Left forelimb (tissue), 1 donor: ENCODE measurements around the gene MCU.
"Not testable (repeated sequence)": the region's sequence is repeated elsewhere in the genome, so short reads cannot be mapped to it uniquely, and the experiment has no call there.

Source experiments
- DNase-seq: peaks from one replicate; pipeline ENCODE4 v3.0.0-alpha.2; 2018; ENCODE audit warnings: low spot score

The MCU gene

DNA sequence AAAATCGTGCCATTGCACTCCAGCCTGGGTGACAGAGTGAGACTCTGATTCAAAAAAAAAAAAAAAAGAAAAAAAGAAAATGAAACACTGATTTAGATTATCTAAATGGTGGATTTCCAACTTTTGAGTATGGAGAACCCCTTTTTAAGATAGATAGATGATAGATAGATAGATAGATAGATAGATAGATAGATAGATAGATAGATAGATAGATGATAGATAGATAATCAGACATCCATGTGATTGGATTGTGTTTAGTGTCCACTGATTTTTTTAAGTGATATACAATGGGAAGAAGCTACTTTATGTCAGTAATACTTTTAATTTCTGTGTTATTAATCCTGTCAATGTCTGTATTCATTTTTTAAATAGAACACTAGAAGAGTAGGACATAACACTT lies 207.6 kb downstream of the MCU start:
- no peak for DNase-seq

DNA sequence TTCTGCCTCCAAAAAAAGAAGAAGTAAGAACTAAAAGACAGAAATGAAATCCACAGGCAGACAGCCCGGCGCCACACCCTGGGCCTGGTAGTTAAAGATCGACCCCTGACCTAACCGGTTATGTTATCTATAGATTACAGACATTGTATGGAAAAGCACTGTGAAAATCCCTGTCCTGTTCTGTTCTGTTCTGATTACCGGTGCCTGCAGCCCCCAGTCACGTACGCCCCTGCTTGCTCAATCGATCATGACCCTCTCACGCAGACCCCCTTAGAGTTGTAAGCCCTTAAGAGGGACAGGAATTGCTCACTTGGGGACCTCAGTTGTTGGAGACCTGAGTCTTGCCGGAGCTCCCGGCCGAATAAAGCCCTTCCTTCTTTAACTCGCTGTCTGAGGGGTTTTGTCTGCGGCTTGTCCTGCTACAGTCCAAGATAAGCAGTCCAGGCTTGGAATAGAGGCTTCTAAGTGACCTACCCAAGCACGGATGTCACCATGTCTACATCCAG lies 212.1 kb downstream of the MCU start:
- DNase-seq = not testable (repeated sequence)

DNA sequence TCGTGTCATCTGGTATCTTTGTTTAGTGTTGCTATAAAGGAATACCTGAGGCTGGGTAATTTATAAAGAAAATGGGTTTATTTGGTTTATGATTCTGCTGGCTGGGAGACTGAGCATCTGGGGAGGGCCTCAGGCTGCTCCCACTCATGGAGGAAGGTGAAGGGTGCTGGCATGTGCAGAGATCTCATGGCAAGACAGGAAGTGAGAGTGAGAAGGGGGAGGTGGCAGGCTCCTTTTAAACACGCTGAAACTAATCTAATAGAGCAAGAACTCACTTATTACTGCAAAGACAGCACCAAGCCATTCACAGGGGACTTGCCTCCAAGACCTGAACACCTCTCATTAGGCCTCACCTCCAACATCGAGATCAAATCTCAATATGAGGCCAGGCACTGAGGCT lies 212.9 kb downstream of the MCU start:
- no peak for DNase-seq

DNA sequence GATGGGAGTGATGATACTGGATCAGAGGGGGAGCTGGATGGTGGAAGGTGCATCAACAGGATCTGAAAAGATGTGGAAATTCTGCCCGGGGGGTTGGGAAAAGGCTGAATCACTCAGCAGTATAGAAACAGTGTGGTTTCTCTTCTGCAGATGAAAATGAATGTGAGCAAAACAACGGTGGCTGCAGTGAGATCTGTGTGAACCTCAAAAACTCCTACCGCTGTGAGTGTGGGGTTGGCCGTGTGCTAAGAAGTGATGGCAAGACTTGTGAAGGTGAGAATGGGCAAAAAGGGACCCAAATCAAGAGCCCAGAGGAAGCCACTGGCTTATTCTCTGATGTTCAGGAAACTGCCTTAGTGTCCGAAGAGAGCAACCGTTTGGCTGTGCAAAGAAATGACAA lies 214.5 kb downstream of the MCU start:
- no peak for DNase-seq

DNA sequence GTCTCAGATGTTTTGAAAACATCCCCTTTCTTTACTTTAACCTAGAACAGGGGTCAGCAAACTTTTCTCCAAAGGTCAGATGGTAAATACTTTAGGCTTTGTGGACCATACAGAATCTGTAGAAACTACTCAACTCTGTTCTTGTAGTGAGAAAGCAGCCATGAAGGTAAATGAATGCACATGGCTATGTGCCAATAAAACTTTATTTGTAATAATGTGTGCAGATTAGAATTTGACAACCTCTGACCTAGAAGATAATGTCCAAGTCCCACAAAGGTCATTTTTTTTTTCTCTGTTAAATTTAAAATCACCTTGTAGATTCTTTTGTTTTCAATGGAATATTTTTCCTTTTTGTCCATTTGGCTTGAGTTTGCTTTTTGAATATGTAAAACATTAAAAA lies 218.8 kb downstream of the MCU start:
- DNase-seq = no peak

DNA sequence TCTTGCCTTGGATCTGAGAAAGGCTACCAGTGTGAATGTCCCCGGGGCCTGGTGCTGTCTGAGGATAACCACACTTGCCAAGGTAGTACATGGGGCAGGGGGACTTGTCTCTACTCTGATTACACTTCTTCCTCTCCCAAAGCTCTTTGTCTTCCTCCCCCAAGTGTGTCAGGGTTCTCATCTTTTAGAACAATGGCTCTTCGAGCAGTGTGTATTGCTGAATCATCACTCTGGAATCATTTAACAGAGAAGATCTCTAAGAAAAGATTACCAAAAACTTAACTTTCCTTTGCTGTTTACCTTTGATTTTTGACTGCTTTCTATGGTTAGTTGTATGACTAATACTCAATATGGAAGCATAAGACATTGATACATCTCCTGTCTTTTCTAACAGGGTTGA lies 219.8 kb downstream of the MCU start:
- no peak for DNase-seq

DNA sequence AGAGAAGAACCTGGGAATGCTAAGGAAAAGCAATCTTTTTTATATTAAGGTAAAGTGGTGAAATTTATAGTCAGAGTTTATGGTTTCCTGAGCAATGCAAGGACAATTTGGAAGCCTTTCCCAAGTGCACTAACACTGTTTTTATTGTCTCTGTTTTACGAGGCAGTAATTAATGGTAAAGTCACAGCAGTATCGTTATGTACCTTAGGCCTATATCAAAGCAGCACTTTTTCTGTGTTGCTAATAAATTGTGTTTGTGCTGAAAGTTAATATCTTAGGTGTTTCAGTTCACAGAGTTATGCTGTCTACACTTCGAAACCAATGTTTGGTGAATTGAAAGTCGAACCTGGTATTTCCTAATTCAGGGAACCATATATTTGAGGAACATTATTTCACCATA lies 220.8 kb downstream of the MCU start:
- DNase-seq = no peak

DNA sequence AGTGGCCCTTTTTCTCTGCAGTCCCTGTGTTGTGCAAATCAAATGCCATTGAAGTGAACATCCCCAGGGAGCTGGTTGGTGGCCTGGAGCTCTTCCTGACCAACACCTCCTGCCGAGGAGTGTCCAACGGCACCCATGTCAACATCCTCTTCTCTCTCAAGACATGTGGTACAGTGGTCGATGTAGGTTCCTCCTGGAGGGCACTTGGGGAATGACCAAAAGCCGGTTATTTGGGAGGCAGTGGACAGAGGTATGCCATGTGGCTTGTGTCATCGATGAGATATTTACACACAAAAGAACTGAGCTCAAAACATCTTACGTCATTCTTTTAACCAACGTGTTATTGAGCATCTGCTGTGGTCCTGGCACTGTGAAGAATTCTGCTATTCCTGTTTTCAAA lies 221.3 kb downstream of the MCU start:
- DNase-seq = no peak

DNA sequence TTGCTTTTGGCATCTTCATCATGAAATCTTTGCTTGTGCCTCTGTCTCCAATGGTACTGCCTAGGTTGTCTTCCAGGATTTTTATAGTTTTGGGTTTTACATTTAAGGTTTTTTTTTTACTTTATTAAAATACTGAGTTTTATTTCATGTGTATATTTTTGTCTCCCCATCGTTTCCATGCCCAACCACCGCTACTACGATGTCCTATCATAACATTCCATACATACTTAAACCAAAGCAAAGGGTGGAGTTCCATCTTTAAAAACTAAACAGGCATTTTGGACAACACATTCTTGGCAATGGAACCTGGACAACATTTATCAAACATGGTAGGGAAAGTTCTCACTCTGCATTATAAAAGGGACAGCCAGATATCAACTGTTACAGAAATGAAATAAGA lies 225.3 kb downstream of the MCU start:
- DNase-seq = not testable (repeated sequence)

DNA sequence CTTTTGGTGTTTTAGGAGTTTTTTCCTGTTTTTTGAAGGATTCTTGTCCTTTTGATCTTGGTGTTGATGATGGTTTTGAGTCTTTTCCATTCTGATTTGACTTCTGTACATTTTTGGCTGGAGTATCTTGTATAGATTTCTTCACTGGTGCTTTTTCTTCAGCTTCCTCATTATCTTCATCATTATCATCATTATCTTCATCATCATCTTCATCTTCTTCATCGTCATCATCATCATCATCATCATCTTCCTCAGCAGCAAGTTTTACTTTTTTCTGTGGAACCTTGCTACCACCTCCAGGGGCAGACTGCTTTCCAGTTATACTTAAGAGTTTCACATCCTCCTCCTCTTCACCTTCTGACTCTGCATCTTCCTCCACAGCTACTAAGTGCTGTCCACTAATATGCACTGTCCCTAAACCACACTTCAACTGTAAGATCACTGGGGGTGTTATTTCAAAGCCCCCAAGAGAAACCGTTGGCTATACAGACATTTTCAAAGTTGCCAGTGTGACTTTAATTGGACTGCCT lies 225.9 kb downstream of the MCU start:
- DNase-seq = not testable (repeated sequence)

DNA sequence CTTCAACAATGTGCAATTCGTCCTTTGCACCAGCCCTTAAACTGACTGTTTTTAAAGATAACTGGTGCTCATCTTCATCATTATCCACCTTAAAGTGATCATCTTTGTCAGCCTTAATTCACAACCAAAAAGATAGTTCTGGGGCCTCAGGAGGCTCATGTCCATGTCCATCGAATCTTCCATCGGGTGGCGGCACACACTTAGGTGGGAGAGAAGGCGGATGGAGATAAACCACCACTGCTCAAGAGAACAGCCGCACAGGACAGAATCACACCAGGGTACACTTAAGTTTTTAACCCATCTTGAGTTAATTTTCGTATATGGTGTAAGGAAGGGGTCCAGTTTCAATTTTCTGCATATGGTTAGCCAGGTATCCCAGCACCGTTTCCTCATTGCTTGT lies 226.4 kb downstream of the MCU start:
- DNase-seq = no peak

DNA sequence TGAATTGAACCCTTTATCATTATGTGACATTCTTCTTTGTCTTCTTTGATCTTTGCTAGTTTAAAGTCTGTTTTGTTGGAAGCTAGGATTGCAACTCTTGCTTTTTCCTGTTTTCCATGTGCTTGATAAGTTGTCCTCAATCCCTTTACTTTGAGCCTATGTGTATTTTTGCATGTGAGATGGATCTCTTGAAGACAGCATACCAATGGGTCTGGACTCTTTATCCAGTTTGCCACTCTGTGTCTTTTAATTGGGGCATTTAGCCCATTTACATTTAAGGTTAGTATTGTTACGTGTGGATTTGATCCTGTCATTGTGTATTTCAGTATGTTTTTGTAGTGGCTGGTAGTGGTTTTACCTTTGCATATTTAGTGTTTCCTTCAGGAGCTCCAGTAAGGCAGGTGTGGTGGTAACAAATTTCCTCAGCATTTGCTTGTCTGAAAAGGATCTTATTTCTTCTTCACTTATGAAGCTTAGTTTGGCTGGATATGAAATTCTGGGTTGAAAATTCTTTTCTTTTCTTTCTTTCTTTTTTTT lies 229.3 kb downstream of the MCU start:
- DNase-seq = not testable (repeated sequence)

DNA sequence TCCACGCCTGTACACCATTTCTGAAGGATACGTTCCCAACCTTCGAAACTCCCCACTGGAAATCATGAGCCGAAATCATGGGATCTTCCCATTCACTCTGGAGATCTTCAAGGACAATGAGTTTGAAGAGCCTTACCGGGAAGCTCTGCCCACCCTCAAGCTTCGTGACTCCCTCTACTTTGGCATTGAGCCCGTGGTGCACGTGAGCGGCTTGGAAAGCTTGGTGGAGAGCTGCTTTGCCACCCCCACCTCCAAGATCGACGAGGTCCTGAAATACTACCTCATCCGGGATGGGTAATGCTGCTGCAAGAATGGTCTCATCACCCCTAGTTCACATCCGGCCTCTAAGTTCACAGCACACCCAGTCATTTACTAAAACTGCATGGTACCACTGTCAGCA lies 232.4 kb downstream of the MCU start:
- no peak for DNase-seq

DNA sequence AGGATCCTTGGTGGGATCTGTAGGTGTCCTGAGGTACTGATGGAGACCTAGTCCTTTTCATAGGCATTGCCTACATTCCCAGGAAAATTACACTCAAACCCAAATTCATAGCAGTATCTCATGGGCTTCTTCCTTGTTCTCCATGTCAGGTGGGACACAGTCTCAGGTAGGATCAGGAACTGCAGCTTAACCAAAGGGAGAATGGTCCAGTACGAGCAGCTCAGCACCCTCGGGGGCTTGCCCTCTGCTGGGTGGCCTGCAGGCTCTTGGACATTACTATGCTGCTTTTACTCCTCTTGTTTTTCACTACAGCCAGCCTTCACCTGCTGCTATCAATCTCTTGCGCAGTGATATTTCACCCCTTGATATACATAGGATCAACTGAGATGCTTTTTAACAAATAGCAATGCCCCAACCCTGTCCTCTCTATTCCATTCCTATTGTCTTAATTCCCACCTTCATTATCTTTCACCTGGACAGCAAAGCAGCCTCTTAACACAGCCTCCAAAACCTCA lies 234.1 kb downstream of the MCU start:
- DNase-seq = no peak

DNA sequence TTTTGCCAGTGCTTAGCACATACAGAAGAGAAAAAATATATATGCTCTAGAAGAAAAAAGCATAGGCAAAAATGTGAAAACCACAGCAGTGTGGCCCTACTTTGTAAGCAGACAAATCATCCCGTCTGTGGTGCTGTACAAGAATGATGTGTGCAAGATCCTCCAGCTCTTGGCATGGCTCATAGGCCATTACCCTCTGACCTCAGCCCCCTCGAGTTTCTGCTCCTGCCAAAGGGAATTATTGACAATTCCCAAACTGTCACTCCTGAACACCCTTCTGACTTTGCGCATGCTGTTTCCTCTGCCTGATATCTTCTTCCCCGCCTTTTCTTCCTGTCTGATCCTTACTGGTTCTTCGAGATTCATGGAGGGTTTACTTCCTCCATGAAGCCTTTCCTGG lies 235.5 kb downstream of the MCU start:
- DNase-seq = no peak

DNA sequence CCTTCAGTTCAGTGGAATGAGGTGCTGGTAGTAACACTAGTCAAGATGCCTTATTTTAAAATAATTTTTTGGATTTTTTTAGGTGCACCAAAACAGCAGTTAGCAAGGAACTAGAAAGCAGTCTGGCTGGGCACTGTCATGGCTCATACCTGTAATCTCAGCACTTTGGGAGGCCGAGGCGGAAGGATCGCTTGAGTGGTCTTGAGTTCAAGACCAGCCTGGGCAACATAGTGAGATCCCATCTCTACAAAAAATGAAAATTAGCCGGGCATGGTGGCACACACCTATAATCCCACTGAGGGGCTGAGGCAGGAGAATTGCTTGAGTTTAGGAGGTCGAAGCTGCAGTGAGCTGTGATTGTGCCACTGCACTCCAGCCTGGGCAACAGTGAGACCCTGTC lies 236.9 kb downstream of the MCU start:
- no peak for DNase-seq

DNA sequence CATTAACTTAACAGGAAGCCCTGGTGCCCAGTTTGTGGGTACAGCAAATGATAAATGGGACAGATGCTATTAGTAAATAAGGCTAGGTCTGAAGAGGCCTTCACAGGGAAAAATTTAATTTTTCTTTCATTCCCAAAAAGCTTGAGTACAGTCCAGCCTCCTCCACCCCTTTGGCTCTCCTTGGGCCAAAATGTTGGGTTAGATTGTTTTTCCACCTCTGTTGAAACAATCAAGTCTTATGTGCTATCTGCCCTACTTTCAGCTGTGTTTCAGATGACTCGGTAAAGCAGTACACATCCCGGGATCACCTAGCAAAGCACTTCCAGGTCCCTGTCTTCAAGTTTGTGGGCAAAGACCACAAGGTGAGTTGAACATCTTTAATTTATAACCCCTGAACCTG lies 238.3 kb downstream of the MCU start:
- no peak for DNase-seq

DNA sequence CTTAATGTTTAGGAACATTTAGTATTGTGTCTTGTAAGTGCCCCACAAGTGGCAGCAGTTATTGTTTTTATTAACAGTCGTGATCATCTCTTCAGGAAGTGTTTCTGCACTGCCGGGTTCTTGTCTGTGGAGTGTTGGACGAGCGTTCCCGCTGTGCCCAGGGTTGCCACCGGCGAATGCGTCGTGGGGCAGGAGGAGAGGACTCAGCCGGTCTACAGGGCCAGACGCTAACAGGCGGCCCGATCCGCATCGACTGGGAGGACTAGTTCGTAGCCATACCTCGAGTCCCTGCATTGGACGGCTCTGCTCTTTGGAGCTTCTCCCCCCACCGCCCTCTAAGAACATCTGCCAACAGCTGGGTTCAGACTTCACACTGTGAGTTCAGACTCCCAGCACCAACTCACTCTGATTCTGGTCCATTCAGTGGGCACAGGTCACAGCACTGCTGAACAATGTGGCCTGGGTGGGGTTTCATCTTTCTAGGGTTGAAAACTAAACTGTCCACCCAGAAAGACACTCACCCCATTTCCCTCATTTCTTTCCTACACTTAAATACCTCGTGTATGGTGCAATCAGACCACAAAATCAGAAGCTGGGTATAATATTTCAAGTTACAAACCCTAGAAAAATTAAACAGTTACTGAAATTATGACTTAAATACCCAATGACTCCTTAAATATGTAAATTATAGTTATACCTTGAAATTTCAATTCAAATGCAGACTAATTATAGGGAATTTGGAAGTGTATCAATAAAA lies 240.5 kb downstream of the MCU start:
- DNase-seq = no peak

DNA sequence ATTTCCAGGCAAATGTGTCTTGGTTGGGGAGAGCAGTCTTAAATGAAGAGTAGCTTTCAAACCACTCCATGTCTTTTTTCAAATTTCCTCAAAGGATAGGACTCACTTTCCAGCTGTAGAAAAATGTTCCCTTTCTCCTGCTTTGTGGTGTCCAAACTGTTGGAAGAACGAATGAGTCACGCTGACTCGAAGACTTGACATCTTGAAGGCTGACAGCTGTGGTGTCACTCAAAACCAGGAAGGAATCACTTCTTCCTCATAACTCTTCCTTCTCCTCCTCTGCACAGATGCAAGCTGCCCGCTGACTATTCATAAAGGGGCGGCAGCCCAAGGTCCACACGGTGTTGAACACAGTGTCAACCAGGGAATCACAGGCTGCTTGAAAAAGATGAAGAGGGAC lies 243.4 kb downstream of the MCU start:
- no peak for DNase-seq
